Mesenchymal stem cell (in vitro differentiated cells and primary cell): Measurements from ENCODE around the gene MARK1.

Experiments used
- DNase-seq: peaks from one replicate; pipeline ENCODE4 v3.0.0-alpha.2; 2013
- H2AFZ ChIP-seq: one replicate; pipeline ENCODE4 v1.6.1; 2013; ENCODE audit warnings: low read depth, mild to moderate bottlenecking, control low read depth, inconsistent platforms, low read length, moderate library complexity
- H2AK5ac ChIP-seq: 2 replicates; pipeline ENCODE4 v1.6.1; 2013; ENCODE audit warnings: low read length, moderate library complexity, mild to moderate bottlenecking, inconsistent platforms; ENCODE audit not compliant: severe bottlenecking
- H2BK120ac ChIP-seq: one replicate; pipeline ENCODE4 v1.6.1; 2013; ENCODE audit warnings: low read depth, mild to moderate bottlenecking, inconsistent platforms, low read length, moderate library complexity
- H2BK12ac ChIP-seq, 2 experiments: one replicate each; pipeline ENCODE4 v1.6.1; 2013; ENCODE audit warnings: inconsistent platforms in 2 of 2, low read length in 2 of 2, mild to moderate bottlenecking in 2 of 2, moderate library complexity in 2 of 2, control low read depth in 1 of 2
- H2BK15ac ChIP-seq: one replicate; pipeline ENCODE4 v1.6.1; 2013; ENCODE audit warnings: mild to moderate bottlenecking, low read depth, inconsistent platforms; ENCODE audit not compliant: poor library complexity, severe bottlenecking
- H2BK5ac ChIP-seq: 2 replicates; pipeline ENCODE4 v1.6.1; 2013; ENCODE audit warnings: low read depth, mild to moderate bottlenecking, low read length, control low read depth, inconsistent platforms; ENCODE audit not compliant: poor library complexity, severe bottlenecking
- H3K14ac ChIP-seq, 2 experiments: one replicate each; pipeline ENCODE4 v1.6.1; 2013; ENCODE audit warnings: inconsistent platforms in 2 of 2, low read length in 2 of 2, control low read depth in 1 of 2, mild to moderate bottlenecking in 1 of 2, moderate library complexity in 1 of 2
- H3K18ac ChIP-seq, 2 experiments: one replicate each; pipeline ENCODE4 v1.6.1; 2013; ENCODE audit warnings: inconsistent platforms in 2 of 2, low read length in 2 of 2, control low read depth in 1 of 2, low read depth in 1 of 2, mild to moderate bottlenecking in 1 of 2
- H3K23ac ChIP-seq, 2 experiments: one replicate each; pipeline ENCODE4 v1.6.1; 2013; ENCODE audit warnings: inconsistent platforms in 2 of 2, low read length in 2 of 2, mild to moderate bottlenecking in 2 of 2, moderate library complexity in 2 of 2, control low read depth in 1 of 2
- H3K27ac ChIP-seq: 2 replicates; pipeline ENCODE4 v1.5.1; 2013; ENCODE audit warnings: mild to moderate bottlenecking, moderate library complexity, low read length, control low read depth, inconsistent platforms; ENCODE audit not compliant: poor library complexity, severe bottlenecking
- H3K27me3 ChIP-seq, 2 experiments: 2 replicates each; pipeline versions ENCODE4 v1.6.1 to v1.7.0; 2013; ENCODE audit warnings: low read length in 2 of 2, mild to moderate bottlenecking in 2 of 2, moderate library complexity in 2 of 2, control low read depth in 1 of 2, inconsistent platforms in 1 of 2; ENCODE audit not compliant: control insufficient read depth in 1 of 2, insufficient read depth in 1 of 2
- H3K36me3 ChIP-seq, 2 experiments: 2 replicates each; pipeline versions ENCODE4 v1.6.1 to v1.7.0; 2013; ENCODE audit warnings: low read length in 2 of 2, control low read depth in 1 of 2, inconsistent platforms in 1 of 2, low read depth in 1 of 2, mild to moderate bottlenecking in 1 of 2; ENCODE audit not compliant: insufficient read depth in 2 of 2, control insufficient read depth in 1 of 2
- H3K4ac ChIP-seq, 2 experiments: one replicate each; pipeline ENCODE4 v1.6.1; 2013; ENCODE audit warnings: inconsistent platforms in 2 of 2, low read length in 2 of 2, mild to moderate bottlenecking in 2 of 2, moderate library complexity in 2 of 2, control low read depth in 1 of 2, low read depth in 1 of 2
- H3K4me1 ChIP-seq: 2 replicates; pipeline ENCODE4 v1.6.1; 2013; ENCODE audit warnings: low read depth, low read length, control low read depth; ENCODE audit not compliant: control insufficient read depth, insufficient read depth
- H3K4me2 ChIP-seq: 2 replicates; pipeline ENCODE4 v1.6.1; 2013; ENCODE audit warnings: low read length, mild to moderate bottlenecking, inconsistent platforms; ENCODE audit not compliant: poor library complexity, severe bottlenecking
- H3K4me3 ChIP-seq, 2 experiments: 2 replicates each; pipeline versions ENCODE4 v1.5.1 to v1.7.0; 2013; ENCODE audit warnings: low read length in 2 of 2, mild to moderate bottlenecking in 2 of 2, control low read depth in 1 of 2, low read depth in 1 of 2; ENCODE audit not compliant: insufficient read depth in 1 of 2
- H3K79me1 ChIP-seq: replicated peaks from 2 replicates; pipeline ENCODE4 v1.6.1; 2013; ENCODE audit warnings: mild to moderate bottlenecking, control low read depth, low read length, inconsistent platforms; ENCODE audit not compliant: poor library complexity, severe bottlenecking
- H3K9ac ChIP-seq: 2 replicates; pipeline ENCODE4 v1.7.0; 2013; ENCODE audit warnings: mild to moderate bottlenecking, low read length, moderate library complexity
- H3K9me3 ChIP-seq: 2 replicates; pipeline ENCODE4 v1.7.0; 2013; ENCODE audit warnings: mild to moderate bottlenecking, low read length; ENCODE audit not compliant: control insufficient read depth
- H4K8ac ChIP-seq: one replicate; pipeline ENCODE4 v1.6.1; 2013; ENCODE audit warnings: inconsistent platforms, mild to moderate bottlenecking, low read length, moderate library complexity
- H4K91ac ChIP-seq: one replicate; pipeline ENCODE4 v1.6.1; 2013; ENCODE audit warnings: mild to moderate bottlenecking, low read length, inconsistent platforms
- WGBS: methylation state at CpG from one replicate; pipeline ENCODE4 v1.1.7; 2013; ENCODE audit warnings: mixed read lengths; 5-methylcytosine and 5-hydroxymethylcytosine counted together

Gene MARK1

GRCh38 chr1:220692436-220693228 is 164.7 kb downstream of the MARK1 start:
- 90% methylated on average over 6 of the region's 8 CpGs for WGBS
- Histone ChIP-seq H2AK5ac (no peak overlapping the region), H2BK12ac (no peak overlapping the region)

GRCh38 chr1:220694866-220695382 is 167.0 kb downstream of the MARK1 start:
- Histone ChIP-seq H3K4me2 (no peak overlapping the region), H3K23ac (no peak overlapping the region), H2AK5ac (no peak overlapping the region), H2BK120ac (no peak overlapping the region), H3K9ac (no peak overlapping the region), H2BK5ac (no peak overlapping the region), H3K4me3 (no peak overlapping the region), H3K18ac (no peak overlapping the region), H2BK15ac (no peak overlapping the region), H4K91ac (no peak overlapping the region), H3K79me1 (peaks cover 6% of the 10 kb centered on the region), H3K4me1 (peaks cover 22% of the 10 kb centered on the region), H3K9me3 (no peaks in the 10 kb centered on the region), H3K14ac (no peak overlapping the region), H2BK12ac (no peak overlapping the region), H3K36me3 (no peaks in the 10 kb centered on the region), H3K27ac (no peak overlapping the region), H2AFZ (no peak overlapping the region), H4K8ac (no peak overlapping the region), H3K4ac (no peak overlapping the region), H3K27me3 (peaks cover 0 to 44% of the 10 kb centered on the region in 2 experiments)
- DNase-seq, result no peak
- WGBS, result 95% methylated on average over 8 of the region's 8 CpGs

More at GRCh38 chr1:220692436-220693228, 164.7 kb downstream of the MARK1 start:
- peaks cover 16% of the 10 kb centered on the region for H3K4me1 ChIP-seq
- no peak overlapping the region for H2BK5ac ChIP-seq
- no peaks in the 10 kb centered on the region for H3K9me3 ChIP-seq
- no peak overlapping the region for H2BK15ac ChIP-seq
- H4K91ac ChIP-seq, result no peak overlapping the region
- H3K4me3 ChIP-seq, result no peak overlapping the region
- H3K4ac ChIP-seq, result no peak overlapping the region
- H3K14ac ChIP-seq, result no peak overlapping the region
- H2BK120ac ChIP-seq, result no peak overlapping the region
- H3K9ac ChIP-seq, result no peak overlapping the region
- H2AFZ ChIP-seq, result no peak overlapping the region
- no peak overlapping the region for H3K18ac ChIP-seq
- peaks cover 8% of the 10 kb centered on the region for H3K79me1 ChIP-seq
- H3K27me3 ChIP-seq, result peaks cover 0 to 43% of the 10 kb centered on the region in 2 experiments
- H3K23ac ChIP-seq, result no peak overlapping the region
- H4K8ac ChIP-seq, result no peak overlapping the region
- peak; percentile 51 for DNase-seq
- no peak overlapping the region for H3K4me2 ChIP-seq
- no peak overlapping the region for H3K27ac ChIP-seq
- no peaks in the 10 kb centered on the region for H3K36me3 ChIP-seq

GRCh38 chr1:220695426-220695825 is 167.5 kb downstream of the MARK1 start:
- Histone ChIP-seq H3K9me3 (no peaks in the 10 kb centered on the region), H3K14ac (no peak overlapping the region), H4K8ac (no peak overlapping the region), H3K18ac (no peak overlapping the region), H2BK5ac (no peak overlapping the region), H3K9ac (no peak overlapping the region), H3K23ac (no peak overlapping the region), H3K4me1 (peaks cover 21% of the 10 kb centered on the region), H2AK5ac (no peak overlapping the region), H3K27ac (no peak overlapping the region), H4K91ac (no peak overlapping the region), H3K27me3 (peaks cover 0 to 42% of the 10 kb centered on the region in 2 experiments), H2BK12ac (no peak overlapping the region), H3K4me3 (no peak overlapping the region), H3K4ac (no peak overlapping the region), H3K4me2 (no peak overlapping the region), H3K36me3 (no peaks in the 10 kb centered on the region), H2BK15ac (no peak overlapping the region), H3K79me1 (peaks cover 4% of the 10 kb centered on the region), H2AFZ (no peak overlapping the region), H2BK120ac (no peak overlapping the region)
- 92% methylated on average over 4 of the region's 4 CpGs for WGBS
- no peak for DNase-seq

GRCh38 chr1:220696226-220696862 is 168.4 kb downstream of the MARK1 start:
- H3K79me1 ChIP-seq, result peaks cover 2% of the 10 kb centered on the region
- H2AK5ac ChIP-seq, result no peak overlapping the region
- H2BK15ac ChIP-seq, result no peak overlapping the region
- H3K36me3 ChIP-seq, result no peaks in the 10 kb centered on the region
- DNase-seq, result no peak
- H3K14ac ChIP-seq, result no peak overlapping the region
- H3K23ac ChIP-seq, result no peak overlapping the region
- no peak overlapping the region for H3K27ac ChIP-seq
- H2BK5ac ChIP-seq, result no peak overlapping the region
- H3K27me3 ChIP-seq, result peaks cover 0 to 33% of the 10 kb centered on the region in 2 experiments
- no peak overlapping the region for H2BK12ac ChIP-seq
- no peak overlapping the region for H3K4me3 ChIP-seq
- H3K9ac ChIP-seq, result no peak overlapping the region
- WGBS, result 94% methylated on average over 16 of the region's 16 CpGs
- H4K8ac ChIP-seq, result no peak overlapping the region
- H2AFZ ChIP-seq, result no peak overlapping the region
- no peaks in the 10 kb centered on the region for H3K9me3 ChIP-seq
- H4K91ac ChIP-seq, result no peak overlapping the region
- H3K4me1 ChIP-seq, result peaks cover 18% of the 10 kb centered on the region
- no peak overlapping the region for H3K4ac ChIP-seq
- H3K4me2 ChIP-seq, result peak overlapping the region; percentile 29
- H2BK120ac ChIP-seq, result no peak overlapping the region
- no peak overlapping the region for H3K18ac ChIP-seq
